DLD1 (cell line): ENCODE data around the gene SPINT1.

Experiments
- in situ Hi-C: cut with HindIII; loops from 2 replicates; pipeline ENCODE4 v1.10.0; 2017; ENCODE audit warnings: low sequenced_read_pairs

SPINT1 gene

DNA sequence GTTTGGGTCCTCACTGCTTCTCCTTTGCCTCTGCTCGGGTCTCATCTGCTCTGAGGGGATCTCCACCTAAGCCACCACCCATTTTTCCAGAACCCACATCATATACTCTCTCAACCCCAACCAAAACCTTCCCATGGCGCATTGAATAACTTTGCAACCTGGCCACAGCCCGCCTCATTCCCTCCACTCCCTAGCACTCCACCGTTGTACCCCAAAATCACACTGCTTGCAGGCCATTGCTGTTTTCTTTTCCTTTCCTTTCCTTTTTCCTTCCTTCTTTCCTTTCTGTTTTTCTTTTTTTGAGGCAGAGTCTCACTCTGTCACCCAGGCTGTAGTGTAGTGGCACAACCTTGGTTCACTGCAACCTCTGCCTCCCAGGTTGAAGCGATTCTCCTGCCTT, 47.3 kb downstream of the SPINT1 start:
- in situ Hi-C loops = no loop called here

DNA sequence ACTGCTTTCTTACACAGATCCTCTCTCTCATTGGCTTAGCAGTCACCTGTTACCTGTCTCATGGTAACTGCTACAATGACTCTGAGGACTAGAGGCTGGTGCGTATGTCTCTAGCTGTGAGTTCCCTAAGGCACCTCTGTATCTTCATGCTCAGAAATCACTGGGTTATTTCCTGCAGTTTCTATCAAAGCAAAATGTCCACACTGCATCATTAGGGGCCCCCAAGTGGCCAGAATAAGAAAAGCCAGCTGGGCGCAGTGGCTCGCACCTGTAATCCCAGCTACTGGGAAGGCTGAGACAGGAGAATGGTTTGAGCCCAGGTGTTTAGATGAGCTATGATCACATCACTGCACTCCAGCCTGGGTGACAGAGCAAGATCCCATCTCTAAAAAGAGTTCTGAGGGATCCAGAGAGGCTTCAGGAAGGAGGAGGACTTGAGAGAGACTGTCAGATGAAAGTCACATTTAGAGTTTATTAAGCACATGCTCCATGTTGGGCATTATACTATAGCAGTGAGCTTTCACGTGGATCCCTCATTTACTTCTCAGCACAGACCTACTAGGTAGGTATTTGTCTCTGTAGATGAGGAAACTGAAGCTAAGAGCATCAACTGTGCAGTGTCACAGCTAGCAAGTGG, 48.1 kb downstream of the SPINT1 start:
- in situ Hi-C loops = no loop called here

DNA sequence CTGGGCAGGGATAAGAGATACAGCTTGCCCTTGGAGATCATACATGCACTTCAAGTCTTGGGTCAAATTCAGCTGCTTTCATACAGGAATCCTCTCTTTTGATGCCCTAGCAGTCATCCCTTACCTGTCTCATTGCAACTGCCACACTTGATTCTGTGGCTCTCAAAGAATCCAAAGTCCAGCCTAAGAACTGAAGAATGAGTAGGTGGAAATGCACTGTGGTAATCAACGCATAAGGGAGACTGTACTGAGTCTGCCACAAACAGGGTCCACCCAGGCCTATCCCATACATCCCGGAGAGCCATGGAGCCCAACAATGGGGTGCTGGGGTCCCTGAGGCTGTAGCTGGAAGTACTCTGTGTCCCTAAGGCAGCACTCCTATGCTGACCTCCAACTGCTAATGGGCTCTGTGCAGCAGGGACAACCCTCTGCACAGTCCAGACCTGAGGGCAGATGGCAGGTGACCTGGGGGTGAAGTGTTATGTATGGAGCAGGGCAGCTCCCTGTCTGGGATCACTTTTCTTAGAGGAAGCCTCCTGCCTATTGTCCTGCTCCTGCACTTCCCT, 48.7 kb downstream of the SPINT1 start:
- in situ Hi-C loops = no loop called here

DNA sequence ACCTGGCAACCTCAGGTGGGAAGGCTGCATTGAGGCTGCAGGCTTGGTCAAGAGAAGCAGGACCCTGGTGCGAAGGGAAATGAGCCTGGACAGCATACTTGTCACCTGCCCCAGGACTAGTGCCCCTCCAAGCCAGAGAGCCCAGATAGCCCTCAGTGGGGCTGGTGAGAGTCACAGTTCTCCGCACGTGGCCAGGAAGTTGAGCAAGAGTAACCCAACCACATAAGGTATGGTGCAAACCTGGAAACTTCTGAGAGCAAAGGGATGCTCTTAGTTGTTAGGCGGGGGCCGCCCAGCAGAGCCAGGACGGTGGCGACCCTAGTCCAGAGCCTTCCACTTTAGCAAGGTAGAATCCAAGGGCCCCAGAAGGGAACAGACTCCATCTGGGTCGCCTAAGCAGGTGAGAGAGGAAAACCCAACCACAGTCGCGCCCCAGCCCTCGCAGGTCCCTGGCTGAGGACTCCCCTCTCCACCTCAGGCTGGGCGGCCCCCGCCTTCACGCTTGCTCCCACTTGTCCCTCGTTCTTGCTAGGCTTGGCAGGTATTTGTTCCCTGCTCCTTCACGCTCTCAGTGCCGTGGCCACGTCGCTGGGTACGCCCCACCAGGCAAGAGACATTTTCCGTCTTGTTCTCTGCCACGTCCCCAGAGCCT, 49.3 kb downstream of the SPINT1 start:
- in situ Hi-C loops = no loop called here

DNA sequence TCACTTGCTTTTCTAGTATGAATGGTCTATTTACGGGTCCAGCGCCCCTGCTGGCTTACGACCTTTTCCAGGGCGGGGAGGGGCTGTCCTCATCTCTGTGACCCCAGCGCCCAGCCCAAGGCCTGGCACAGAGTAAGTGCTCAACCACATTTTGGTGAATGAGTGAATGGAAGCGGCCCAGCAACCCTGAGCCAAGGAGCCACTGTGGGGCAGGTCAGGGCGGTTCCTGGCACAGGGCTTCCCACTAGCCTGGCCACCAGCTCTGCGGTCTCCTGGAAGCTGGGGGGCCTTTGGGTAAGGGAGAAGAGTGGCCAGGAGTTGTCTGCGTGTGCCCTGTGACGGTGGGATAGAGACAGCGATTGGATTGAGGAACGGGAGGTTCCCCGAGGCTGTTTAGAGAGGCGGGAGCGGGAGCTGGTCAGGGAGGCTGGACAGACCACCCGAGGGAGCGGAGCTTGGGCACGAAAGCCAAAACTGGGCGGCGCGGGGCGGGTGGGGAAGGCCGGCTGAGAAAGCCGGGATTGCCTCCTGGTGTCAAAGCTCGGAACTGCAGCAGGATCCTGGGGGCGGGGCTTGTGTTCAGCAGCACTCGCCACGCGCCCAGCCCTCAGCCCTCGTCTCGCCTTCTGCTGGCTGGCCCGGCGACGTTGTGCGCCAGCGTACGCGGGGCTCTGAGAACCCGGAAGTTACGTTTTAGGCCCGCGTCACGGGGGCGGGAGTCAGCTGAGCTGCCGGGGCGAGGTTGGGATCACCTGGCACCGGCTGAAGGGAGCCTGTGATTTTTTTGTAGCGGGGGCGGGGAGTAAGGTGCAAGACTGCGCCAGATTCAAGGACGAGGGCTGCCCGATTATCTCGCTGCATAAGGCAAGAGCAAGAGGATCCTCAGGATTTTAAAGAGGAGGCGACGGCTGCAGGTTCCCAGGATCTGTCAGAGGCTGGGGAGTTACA, 50.2 kb downstream of the SPINT1 start, which contains the start of gene VPS18:
VPS18 (plus strand) TSS at position 718 of the 948 bp plus-strand sequence. CDS start 319 bp downstream, outside the sequence.
- in situ Hi-C loops = no loop called here

DNA sequence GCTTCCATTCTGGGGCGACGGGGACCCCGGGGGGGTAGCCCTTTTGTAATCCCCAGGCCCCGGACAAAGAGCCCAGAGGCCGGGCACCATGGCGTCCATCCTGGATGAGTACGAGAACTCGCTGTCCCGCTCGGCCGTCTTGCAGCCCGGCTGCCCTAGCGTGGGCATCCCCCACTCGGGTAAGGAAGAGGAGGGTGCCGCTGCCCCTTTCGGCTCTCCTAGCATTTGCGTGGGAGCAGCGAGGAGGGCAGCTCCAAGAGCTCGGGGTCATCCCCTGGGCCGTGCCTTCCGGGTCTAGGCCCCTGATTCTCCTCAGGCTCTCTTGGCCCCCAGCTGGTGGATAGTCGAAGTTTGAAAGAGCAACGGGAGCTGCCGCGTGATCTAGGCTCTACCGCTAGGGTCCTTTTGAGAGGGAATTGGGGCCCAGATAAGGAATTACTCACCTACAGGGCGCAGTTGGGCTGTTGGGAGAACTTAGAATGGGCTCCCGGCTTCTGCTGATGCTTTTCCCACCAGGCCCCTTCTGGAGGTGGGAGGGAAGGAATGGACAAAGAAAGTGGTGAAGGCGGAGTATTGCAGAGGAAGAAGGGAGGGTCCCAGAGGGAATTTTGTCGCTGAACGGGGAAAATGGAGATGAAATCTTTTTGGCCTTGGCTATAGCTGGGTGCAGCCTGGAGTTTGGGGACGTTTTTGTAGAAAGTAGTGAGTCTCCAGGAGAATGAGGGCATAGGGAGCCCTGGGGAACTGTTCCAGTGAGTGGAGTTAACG, 51.0 kb downstream of the SPINT1 start:
- in situ Hi-C loops = no loop called here

DNA sequence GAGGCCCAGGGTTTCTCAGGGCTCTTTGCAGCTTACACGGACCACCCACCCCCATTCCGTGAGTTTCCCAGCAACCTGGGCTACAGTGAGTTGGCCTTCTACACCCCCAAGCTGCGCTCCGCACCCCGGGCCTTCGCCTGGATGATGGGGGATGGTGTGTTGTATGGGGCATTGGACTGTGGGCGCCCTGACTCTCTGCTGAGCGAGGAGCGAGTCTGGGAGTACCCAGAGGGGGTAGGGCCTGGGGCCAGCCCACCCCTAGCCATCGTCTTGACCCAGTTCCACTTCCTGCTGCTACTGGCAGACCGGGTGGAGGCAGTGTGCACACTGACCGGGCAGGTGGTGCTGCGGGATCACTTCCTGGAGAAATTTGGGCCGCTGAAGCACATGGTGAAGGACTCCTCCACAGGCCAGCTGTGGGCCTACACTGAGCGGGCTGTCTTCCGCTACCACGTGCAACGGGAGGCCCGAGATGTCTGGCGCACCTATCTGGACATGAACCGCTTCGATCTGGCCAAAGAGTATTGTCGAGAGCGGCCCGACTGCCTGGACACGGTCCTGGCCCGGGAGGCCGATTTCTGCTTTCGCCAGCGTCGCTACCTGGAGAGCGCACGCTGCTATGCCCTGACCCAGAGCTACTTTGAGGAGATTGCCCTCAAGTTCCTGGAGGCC, 55.8 kb downstream of the SPINT1 start:
- in situ Hi-C loops = loop anchor here (10.0 kb wide), 1 partner anchor 325 kb away; no protein-coding TSS in a partner anchor

DNA sequence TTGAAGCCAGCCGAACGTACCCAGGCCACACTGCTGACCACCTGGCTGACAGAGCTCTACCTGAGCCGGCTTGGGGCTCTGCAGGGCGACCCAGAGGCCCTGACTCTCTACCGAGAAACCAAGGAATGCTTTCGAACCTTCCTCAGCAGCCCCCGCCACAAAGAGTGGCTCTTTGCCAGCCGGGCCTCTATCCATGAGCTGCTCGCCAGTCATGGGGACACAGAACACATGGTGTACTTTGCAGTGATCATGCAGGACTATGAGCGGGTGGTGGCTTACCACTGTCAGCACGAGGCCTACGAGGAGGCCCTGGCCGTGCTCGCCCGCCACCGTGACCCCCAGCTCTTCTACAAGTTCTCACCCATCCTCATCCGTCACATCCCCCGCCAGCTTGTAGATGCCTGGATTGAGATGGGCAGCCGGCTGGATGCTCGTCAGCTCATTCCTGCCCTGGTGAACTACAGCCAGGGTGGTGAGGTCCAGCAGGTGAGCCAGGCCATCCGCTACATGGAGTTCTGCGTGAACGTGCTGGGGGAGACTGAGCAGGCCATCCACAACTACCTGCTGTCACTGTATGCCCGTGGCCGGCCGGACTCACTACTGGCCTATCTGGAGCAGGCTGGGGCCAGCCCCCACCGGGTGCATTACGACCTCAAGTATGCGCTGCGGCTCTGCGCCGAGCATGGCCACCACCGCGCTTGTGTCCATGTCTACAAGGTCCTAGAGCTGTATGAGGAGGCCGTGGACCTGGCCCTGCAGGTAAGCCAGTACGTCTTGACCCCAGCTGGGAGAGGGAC, 56.6 kb downstream of the SPINT1 start:
- in situ Hi-C loops = loop anchor here (10.0 kb wide), 1 partner anchor 324 kb away; no protein-coding TSS in a partner anchor

DNA sequence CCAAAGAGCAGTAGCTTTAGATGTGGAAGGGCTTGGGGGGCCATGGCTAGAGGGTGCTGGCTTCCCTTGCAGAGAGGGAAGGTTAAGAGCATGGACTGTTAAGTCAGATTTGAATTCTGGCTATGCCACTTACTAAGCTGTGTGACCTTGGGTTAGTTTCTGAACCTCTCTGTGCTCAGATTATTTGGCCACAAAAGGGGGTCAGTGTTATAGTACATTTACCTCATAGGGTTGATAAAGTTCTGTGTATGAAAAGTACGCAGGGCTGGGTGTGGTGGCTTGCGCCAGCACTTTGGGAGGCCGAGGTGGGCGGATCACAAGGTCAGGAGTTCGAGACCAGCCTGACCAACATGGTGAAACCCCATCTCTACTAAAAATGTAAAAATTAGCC, 57.2 kb downstream of the SPINT1 start:
- in situ Hi-C loops = loop anchor here (10.0 kb wide), 1 partner anchor 324 kb away; no protein-coding TSS in a partner anchor

DNA sequence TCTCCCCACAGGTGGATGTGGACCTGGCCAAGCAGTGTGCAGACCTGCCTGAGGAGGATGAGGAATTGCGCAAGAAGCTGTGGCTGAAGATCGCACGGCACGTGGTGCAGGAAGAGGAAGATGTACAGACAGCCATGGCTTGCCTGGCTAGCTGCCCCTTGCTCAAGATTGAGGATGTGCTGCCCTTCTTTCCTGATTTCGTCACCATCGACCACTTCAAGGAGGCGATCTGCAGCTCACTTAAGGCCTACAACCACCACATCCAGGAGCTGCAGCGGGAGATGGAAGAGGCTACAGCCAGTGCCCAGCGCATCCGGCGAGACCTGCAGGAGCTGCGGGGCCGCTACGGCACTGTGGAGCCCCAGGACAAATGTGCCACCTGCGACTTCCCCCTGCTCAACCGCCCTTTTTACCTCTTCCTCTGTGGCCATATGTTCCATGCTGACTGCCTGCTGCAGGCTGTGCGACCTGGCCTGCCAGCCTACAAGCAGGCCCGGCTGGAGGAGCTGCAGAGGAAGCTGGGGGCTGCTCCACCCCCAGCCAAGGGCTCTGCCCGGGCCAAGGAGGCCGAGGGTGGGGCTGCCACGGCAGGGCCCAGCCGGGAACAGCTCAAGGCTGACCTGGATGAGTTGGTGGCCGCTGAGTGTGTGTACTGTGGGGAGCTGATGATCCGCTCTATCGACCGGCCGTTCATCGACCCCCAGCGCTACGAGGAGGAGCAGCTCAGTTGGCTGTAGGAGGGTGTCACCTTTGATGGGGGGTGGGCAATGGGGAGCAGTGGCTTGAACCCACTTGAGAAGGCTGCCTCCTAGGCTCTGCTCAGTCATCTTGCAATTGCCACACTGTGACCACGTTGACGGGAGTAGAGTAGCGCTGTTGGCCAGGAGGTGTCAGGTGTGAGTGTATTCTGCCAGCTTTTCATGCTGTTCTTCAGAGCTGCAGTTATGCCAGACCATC, 59.0 kb downstream of the SPINT1 start:
- in situ Hi-C loops = loop anchor here (10.0 kb wide), 1 partner anchor 322 kb away; no protein-coding TSS in a partner anchor

DNA sequence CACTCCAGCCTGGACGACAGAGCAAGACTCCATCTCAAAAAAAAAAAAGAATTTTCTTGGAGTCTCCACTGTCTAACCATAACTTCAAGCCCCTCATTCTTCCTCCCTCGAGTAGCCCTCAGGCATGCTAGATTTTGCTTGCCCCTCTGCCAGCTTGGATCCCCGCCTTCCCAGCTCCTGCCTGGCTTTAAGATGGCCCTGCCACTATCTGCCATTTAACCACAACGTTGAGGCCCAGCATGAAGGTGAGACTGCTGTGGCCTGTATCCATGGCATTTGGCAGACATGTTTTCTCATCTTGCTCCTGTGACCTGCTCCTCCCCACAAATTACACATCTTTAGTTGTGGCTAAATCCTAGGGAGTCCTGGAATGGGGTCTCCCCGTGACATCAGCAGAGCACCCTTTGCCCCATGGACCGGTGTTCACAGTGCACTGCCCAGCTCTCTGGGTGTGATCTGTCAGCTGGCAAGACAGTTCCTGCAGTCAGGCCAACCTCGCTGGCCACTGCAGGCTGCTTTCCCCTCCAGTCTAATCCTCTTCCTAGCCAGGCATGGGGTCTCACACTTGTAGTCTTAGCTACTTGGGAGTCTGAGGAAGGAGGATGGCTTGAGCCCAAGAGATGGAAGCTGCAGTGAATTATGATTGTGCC, 60.8 kb downstream of the SPINT1 start:
- in situ Hi-C loops = loop anchor here (5.0 to 10.0 kb wide), 3 partner anchors 73 to 320 kb away; no protein-coding TSS in a partner anchor

DNA sequence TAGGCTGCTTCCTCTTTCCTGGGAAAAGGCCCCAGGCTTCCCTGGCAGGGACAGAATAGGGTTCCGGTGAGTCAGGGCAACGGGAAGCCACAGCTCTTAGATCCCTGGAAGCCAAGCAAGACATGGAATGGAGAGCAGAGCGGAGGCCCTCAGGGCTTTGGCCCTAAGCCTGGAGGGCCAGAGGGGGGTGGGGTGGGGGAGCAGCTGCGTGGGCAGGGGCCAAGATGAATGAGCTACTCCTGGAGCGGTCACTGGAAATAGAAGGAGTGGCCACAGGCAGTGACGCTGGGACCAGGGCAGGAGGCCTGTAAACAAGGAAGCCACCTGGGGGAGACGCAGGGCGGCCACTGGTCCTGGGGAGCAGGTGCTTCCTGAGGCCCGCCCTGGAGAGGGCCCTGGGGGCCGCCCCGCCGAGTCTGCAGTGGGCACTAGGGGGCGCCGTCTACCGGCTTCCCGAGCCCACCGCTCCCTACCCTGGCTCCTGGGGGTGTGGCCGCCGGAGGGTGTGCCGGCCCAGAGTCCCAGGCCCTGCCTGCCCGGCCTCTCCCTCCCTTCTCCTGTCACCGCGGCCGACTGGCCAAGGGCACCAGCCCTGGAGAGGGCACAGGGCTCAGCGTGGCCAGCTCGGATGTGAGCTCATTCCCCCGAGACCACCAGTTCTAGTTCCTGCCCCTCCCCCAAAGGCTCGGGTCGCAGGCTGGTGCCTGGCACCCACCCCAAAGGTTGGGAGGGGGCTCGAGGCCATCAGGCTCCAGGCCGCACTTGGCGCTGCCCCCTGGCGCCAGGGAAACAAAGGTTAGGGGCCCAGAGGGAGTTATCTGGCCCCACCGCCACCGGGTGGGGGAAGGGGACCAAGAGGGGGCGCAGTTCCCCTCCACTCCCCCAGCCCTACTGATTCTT, 62.5 kb downstream of the SPINT1 start:
- in situ Hi-C loops = loop anchor here (5.0 to 10.0 kb wide), 3 partner anchors 71 to 318 kb away; no protein-coding TSS in a partner anchor

DNA sequence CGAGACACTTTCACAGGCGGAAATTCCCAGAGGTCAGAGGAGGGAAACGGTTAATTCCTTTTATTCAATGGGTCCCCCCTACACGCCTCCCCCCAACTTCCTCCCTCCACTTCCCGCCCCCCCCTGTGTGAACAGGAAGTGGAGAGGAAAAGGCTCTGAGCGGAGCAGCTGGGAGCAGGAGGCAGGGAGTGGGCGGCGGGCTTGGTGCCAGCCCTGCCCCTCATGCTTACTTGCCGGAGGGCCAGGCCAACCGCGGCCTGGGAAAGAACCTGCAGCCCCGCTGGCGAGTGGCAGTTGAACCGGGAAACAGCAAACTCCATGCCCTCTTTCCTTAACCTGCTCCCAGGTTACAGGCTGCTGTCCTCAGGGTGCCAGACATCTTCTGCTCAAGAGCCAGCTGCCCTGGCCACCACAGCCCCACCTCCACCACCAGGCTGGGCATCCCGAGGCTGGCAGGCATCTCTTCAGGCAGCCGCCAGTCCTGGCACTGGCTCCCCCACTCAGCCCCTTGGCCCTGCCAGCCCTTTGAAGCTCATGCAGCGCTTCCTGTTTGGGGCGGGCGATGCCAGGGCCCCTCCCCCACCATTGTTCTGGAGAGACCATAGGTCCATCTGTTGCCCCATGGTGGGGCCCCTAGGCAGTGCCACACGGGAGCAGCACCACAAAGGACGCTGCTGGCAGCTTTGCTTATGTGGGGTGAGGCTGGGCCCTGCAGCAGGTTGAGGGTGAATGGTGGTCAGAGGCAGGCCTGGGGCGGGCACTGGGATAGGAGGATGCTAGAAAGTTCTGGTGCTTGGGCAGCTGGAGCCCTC, 63.3 kb downstream of the SPINT1 start:
- in situ Hi-C loops = loop anchor here (5.0 to 10.0 kb wide), 3 partner anchors 70 to 318 kb away; no protein-coding TSS in a partner anchor
